Erythroblast (primary cell): ENCODE data around the gene AQP6.

Experiments
- DNase-seq, 2 experiments: peaks; one replicate each; lab custom pipeline; 2025; lab: John Stamatoyannopoulos, UW
- GATA1 ChIP-seq: IDR thresholded peaks from 2 replicates; pipeline ENCODE4 v1.6.1; 2011; ENCODE audit warnings: low read depth, mild to moderate bottlenecking, control low read depth, low read length, moderate library complexity
- POLR2A ChIP-seq: IDR thresholded peaks from 2 replicates; pipeline ENCODE4 v1.6.1; 2011; ENCODE audit warnings: mild to moderate bottlenecking, low read length

AQP6 gene

DNA sequence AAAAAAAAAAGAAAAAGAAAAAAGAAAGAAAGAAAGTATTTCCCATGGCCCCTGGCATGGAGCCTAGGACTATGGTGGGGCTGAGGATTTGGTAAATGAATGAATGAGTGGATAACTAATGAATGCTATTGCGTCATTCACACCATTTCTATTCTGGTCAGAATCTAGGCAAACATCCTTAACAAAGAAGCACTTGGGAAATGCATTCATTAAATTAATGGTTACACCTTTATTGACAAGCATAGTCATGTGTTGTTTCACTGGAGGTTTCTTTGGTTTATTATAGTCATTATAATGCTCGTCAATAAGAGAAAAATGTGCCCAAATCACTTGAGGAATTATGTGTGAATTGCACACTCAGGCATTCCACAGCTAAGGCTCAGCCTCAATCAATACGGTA lies 35.8 kb upstream of the AQP6 start:
- TF ChIP-seq GATA1: no peak
- no peak for TF ChIP-seq POLR2A
- DNase-seq: no peak

DNA sequence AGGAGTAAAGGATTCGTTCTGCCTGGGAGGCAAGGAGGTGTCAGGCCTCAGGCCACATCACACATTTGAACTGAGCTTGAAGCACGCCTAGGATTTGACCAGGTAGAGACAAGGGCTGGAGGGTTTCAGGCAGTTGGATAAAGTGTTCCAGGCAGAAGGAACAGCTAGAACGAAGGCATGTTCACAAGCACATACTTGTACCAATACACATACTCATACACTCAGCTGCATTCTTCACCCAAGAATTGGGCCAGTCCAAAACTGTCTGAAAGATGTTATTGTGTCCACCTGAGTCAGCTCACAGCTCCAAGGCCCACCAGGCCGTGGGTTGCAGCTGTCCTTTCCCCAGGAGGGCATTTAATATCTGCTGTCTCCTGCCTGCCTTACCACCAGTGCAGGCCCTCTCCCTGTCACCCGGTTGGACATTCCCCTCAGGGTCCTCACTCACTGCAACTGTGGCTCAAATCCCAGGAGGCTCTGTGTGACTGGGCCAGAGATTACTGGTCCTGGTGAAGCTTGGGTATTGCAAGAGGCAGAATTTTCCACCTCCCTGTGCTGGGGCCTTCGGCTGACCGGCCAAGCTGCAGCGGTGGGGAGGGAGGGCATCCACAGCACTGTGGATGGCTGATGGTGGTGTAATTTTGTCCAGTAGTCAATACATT lies 35.0 kb upstream of the AQP6 start:
- DNase-seq: no peak

DNA sequence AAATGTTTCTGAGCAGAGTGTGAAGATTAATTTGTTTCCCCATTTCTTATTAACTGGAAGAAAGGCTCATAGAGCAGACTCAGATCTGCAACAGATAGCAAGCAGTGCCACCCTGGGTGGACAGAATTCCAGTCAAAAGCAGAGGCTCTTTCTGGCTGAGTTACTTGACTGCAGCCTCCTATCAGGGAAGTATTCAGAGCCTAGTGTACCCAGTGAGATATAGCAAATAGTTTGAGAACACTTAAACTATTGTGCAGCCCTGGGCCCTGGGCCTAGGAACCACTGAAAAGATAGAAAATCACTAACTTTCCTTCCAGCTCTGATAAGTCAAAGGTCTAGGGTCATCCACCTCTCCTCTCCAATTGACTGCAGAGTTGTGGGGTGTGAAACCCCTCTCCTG lies 33.4 kb upstream of the AQP6 start:
- TF ChIP-seq GATA1: no peak
- TF ChIP-seq POLR2A: no peak
- no peak for DNase-seq

More for the DNA sequence above, 35.0 kb upstream of the AQP6 start:
- TF ChIP-seq POLR2A (no peak), GATA1 (no peak)

DNA sequence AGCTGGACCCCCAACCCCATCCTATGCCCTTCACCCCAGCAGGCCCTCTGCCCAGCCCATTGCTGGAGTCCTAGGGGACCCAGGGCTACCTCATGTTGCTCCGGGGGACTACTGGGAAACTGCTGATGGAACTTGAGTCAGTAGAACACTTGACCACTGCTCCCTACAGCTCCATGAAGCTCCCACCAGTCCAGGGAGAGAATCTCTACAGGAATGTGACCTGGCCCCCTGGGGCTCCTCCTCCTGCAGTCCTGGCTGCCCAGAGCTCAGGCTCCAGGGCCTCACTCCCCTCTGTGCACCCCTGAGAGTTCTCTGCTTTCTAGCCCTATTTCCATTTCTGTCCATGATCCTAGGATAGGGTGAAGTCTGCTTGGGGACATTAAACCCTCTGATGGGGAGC lies 33.0 kb upstream of the AQP6 start:
- TF ChIP-seq GATA1 (no peak), POLR2A (no peak)
- no peak for DNase-seq

DNA sequence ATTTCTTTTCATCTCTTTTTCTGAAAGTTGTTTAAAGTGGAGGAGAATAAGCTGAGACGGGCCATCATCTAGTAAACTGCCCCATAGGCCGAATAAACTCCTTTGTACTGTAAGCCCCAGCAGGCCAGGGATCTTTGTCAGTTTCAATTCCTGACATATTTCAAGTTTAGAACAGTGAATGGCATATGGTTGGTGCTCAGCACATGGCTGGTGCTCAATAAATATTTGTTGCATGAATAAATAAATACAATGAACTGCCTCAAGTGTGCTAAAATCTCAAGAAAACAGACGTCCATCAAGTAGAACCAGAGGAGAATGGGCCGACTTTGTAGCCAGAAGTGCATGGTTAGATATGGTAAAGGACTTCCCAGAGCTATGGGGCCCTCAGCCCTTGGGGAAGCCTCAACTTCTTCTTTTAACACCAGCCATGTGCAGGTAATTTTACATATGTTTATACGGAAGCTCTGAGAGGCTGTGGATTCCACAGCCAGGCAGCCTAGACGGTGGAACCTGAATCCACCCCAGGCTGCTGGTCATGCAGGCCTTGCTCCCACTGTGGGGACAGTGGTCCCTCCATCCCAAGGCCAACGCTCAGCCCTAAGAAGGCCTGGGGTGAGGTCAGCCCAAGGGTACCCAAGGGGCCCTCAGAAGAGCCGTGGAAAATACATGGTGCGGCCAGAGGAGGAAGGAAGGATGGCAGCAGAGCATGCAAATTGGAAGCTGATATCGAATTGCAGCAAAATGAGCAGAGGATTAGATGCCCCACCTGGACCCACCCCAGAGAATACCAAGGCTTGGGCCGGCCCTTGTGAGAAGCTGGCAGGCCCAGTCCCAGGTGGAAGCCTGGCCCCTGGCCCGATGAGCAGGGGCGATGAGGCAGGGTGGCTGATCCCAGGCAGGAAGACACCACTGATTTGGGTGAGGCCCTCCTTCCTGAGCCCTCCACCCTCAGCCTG lies 30.9 kb upstream of the AQP6 start:
- DNase-seq: no peak
- no peak for TF ChIP-seq POLR2A

DNA sequence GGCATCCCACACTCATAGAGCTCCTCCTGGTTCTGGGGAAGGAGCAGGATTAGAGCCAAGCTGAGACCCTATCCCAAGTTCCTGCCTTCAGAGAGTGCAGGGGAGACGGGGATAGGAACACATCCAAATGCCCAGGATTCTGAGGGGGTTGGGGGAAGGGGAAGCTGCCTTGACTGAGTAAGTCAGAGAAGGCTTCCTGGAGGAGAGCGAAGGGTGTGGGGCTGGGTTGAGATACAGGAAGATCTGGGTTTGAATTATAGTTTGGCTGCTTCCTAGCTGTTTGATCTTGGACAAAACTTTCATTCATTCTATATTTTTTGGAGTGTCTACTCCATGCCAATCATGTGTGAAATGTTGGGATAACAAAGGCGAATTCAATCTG lies 30.2 kb upstream of the AQP6 start:
- DNase-seq: no peak
- TF ChIP-seq POLR2A: no peak
- TF ChIP-seq GATA1: no peak

DNA sequence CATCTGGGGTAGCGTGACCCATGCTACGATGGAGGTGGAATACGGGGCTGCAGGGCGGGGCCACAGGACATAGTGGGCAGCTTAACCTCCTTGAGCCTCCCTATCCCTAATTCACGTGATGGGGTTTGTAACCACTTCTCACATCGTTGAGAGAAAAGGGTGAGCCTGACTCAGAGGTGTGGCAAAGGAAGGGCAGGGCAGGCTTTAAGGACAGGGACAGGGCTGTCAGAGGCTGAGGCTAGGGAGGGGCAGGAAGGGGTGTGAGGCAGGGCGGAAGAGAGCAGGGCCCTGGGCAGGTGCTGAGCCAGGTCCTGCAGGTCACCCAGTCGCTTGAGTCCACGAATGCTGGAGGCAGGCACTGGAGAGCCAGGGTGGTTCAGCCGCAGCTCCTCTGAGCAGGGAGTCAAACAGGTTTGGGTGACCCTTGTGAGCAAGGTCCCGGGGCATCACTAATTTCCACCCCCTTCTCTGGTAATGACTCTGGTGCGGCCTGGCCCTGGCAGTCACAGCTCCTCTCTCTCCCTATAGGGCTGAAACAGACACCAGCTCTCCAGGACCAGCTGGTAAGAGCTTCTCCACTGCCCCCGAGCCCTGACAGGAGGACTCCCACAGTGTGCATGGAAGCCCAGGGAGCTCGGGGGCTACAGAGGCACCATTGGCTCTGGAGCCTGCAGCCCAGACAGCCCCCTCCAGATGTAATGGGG lies 29.7 kb upstream of the AQP6 start:
- no peak for DNase-seq
- TF ChIP-seq POLR2A: no peak

DNA sequence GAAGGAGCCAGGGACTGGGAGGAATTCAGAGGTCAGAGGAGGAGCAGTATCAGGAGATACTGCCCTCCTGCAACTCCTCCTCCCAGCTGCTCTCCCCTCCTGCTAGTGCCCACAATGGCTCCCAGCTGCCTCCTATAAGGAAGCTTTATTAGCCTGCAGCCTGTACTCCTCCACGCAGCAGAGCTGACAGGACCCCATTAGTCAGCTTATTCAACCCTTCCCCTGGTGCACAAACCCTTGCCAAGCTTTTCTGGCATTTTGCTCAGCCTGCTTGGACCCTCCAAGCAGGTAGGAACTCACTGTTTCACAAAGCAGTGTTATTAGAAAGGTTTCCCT lies 29.2 kb upstream of the AQP6 start:
- no peak for TF ChIP-seq POLR2A
- no peak for TF ChIP-seq GATA1
- DNase-seq: no peak

DNA sequence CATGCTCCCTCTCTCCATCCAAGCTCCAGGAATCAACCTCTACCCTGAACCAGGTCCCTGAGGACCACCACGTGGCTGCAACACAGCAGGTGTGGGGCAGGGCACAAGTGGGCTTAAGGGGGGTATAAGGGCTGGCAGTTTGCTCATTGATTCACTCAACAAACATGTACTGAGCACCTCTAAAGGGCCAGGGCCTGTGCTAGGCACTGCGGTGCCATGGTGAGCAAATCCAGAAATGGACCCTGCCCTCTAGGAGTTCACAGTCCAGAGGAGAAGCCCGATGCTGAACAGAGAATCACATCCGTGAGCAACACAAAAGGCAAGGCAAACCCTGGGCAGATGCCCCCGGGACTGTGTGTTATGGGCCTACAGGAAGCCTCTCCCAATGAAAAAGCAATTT lies 28.7 kb upstream of the AQP6 start:
- no peak for TF ChIP-seq POLR2A
- TF ChIP-seq GATA1: no peak
- DNase-seq: no peak

DNA sequence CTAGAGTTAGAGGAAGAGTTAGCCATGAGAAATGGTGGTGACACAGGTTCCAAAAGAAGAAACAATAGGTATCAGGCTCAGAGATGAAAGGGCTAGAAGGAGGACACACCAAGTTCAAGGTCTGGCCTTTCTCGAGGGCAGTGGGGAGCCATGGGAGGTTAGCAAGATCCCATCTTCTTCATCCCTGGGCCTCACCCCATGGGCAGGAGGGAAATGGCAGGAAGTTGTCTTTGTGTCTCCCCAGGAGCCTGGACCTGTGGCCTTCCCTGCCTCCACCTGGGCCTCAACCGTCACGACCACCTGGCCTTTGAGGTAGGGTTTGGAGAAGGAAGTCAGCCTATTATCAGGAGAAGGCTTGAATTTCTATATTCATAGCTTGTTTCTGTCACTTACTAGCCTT lies 28.0 kb upstream of the AQP6 start:
- DNase-seq: no peak
- TF ChIP-seq GATA1: no peak

DNA sequence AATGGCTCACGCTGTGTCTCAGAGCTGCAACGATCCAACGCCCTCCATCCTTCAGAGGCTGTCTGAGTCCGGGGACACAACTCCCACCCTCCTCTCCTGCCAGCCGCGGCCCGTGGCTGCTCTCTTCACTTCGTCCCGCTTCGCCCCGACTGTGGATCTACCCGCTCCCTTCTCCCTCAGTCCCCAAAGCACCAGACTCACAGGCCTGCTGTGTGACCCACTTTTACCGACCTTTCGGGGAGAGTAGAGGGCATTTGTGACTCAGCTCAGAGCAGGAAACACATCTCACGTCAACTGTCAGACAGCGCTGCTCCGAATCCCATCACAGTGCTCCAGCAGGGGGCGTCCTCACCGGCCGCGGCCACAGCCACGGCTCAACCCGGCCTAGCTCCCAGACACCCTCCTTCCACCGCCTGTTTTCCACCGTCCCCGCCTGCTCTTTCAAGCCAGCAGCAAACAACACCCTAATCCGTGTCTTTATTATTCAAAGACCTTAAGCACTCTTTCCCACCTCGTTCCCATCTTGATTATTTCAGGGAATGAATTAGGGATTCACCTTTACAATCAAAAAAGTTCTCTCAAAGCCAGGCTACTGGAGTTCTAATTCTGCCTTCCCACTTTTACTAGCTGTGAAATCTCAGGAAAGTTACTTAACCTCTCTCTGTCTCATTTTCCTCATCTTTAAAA lies 27.2 kb upstream of the AQP6 start:
- DNase-seq: peak; percentile 83 to 90

DNA sequence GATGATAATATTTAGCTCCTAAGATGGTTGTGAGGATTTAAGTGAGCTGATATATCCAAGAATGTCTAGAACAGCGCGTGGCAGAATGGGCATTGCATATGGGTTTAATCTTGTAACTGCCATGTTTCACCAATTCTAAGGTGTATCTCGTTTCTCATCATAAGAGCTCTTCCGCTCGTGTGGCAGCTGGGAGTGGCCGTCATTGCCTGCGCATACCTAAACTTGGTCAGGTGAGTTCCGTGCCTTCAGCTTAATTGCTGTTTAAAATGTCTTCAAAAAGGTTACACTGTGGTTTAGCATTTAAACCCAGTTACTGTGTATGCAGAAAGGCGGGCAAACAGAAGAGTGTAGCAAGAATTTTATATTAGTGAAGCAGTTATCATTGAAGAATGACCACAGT lies 26.7 kb upstream of the AQP6 start:
- DNase-seq: no peak
- TF ChIP-seq GATA1 (no peak), POLR2A (no peak)

More for the DNA sequence above, 27.2 kb upstream of the AQP6 start:
- TF ChIP-seq GATA1 (no peak), POLR2A (peak; percentile 30)

DNA sequence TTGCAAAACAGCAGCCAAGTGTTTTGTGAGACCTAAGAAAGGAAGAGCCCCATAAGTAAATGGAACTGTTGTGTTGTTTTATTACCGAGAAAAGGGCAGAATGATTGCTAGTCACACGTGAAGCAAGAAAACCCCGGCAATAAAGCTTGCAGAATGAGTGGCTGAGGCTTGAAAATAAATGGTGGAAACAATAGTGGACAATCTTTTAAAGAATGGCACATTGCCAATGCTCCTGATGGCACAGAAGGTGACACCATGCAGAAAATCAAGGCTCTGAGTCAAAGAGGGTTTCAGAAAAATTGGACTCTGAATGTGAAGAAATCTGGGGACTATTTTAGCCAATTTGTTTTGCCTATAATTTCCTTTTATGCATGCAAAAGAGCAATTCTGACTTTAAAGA lies 26.2 kb upstream of the AQP6 start:
- TF ChIP-seq POLR2A (no peak), GATA1 (no peak)
- DNase-seq: no peak
